KOPT-K1 (cell line): ENCODE measurements around the gene ACTRT2.

Source experiments
- H3K27ac ChIP-seq: fragments of 200-600 bp; sonication (generic); 2 replicates; pipeline ENCODE4 v1.5.1; 2016; ENCODE audit warnings: antibody characterized with exemption, mild to moderate bottlenecking, low read depth, low read length; ENCODE audit not compliant: poor library complexity, severe bottlenecking
- H3K36me3 ChIP-seq: fragments of 200-600 bp; sonication (generic); 2 replicates; pipeline ENCODE4 v1.5.1; 2017; ENCODE audit warnings: antibody characterized with exemption, mild to moderate bottlenecking, low read length, moderate library complexity; ENCODE audit not compliant: insufficient read depth
- H3K9me3 ChIP-seq: fragments of 200-600 bp; sonication (generic); 2 replicates; pipeline ENCODE4 v1.5.1; 2017; ENCODE audit warnings: antibody characterized with exemption, low read length, mild to moderate bottlenecking; ENCODE audit not compliant: insufficient read depth, poor library complexity, severe bottlenecking

Gene ACTRT2

DNA sequence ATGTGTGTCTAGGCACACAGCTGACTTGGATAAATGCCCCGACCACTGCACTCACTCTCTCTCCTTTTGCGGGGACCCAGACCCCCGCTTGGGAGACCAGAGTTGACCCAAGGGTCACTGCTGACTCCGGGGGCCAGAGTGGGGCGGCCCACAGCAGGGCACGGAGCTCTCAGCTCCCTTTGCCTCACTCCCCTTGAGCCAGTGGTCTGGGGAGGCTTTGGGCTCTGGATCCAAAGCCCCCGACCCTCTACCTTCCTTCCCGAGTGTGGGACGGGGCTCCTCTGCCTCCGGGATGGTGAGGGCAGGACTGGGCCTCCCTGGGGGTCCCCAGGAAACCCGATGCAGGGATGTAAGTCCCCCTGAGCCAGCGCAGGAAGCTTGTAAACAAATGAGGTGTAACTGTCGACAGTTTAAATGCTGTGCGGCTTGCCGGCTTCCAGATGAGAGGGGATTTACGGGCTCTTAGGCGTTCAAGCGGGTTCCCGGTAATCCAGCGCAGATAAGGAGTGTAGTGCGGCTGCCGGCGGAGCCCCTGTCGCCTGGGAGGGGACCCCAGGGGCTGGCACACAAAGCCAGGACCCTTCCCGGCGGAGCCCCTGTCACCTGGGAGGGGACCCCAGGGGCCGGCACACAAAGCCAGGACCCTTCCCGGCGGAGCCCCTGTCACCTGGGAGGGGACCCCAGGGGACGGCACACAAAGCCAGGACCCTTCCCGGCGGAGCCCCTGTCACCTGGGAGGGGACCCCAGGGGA, 7.4 kb downstream of the ACTRT2 start:
- Histone ChIP-seq H3K27ac (no peak overlapping the region), H3K36me3 (no peaks in the 10 kb centered on the region), H3K9me3 (no peaks in the 10 kb centered on the region)

DNA sequence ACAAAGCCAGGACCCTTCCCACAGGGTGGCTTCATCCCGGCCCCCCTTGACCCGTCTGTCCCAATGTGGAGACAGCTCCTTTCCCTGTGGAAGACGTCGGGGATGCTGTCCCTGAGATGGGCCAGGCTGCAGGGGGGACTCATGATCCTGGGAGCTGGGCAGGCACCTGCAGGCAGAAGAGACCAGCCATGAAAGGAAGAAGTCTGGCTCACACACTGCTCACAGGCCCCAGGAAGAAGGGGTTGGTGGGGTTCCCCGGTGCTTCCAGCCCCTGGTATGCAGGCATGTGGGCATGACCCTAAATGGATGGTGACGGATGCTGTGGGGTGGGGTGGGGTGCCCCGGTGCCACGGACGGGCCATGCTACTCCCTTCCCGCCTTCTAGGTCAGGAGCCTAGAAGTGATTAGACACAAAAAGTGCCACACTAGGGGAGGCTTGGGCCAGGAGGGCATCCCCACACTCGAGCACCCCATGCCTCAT, 8.3 kb downstream of the ACTRT2 start:
- Histone ChIP-seq H3K9me3 (no peaks in the 10 kb centered on the region), H3K36me3 (no peaks in the 10 kb centered on the region), H3K27ac (no peak overlapping the region)

- no peak overlapping the region for H3K27ac ChIP-seq
- no peaks in the 10 kb centered on the region for H3K36me3 ChIP-seq
- no peaks in the 10 kb centered on the region for H3K9me3 ChIP-seq
Observed at GRCh38 chr1:3029991-3030662, 8.9 kb downstream of the ACTRT2 start.

- Histone ChIP-seq H3K27ac (no peak overlapping the region), H3K9me3 (no peaks in the 10 kb centered on the region), H3K36me3 (no peaks in the 10 kb centered on the region)
Observed at GRCh38 chr1:3030663-3031381, 9.6 kb downstream of the ACTRT2 start.

DNA sequence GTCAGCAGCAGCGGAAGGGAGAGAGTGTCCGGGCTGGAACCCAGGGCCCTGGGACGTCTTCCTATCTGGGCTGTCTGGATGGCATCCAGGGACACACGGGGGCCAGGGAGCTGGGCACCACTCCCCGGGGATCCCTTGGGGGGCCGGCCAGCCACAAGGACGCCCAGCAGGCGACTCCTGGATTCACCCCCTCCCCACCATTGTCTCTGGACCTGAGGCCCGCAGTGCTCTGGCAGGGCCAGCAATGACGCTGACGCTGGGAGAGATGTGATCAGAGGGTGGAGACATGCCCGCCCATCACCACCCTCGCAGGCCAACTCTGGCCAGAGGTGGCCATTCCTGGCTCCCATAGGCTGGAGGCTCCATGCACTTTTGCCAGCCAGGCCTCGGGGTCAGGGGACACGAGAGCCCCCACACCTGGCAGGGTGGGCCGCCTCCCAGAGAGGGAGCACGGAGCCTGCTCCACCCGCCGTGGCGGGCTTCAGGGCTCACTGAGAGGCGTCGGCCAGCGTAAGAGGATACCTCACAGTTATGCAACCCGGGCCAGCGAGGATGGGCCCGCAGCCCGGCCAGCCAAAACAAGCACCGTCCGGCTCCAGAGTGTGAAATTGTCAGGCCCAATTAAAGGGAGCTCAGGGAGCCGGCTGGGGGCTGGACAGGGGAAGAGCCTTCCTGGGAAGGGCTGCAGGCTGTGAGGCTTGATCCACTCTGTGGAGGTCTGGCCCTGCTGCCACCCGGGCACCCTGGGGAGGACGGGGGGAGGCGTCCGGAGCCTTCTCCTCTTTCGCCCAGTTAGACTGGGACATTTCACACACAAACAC, 10.3 kb downstream of the ACTRT2 start:
- Histone ChIP-seq H3K9me3 (no peaks in the 10 kb centered on the region), H3K27ac (no peak overlapping the region), H3K36me3 (no peaks in the 10 kb centered on the region)

DNA sequence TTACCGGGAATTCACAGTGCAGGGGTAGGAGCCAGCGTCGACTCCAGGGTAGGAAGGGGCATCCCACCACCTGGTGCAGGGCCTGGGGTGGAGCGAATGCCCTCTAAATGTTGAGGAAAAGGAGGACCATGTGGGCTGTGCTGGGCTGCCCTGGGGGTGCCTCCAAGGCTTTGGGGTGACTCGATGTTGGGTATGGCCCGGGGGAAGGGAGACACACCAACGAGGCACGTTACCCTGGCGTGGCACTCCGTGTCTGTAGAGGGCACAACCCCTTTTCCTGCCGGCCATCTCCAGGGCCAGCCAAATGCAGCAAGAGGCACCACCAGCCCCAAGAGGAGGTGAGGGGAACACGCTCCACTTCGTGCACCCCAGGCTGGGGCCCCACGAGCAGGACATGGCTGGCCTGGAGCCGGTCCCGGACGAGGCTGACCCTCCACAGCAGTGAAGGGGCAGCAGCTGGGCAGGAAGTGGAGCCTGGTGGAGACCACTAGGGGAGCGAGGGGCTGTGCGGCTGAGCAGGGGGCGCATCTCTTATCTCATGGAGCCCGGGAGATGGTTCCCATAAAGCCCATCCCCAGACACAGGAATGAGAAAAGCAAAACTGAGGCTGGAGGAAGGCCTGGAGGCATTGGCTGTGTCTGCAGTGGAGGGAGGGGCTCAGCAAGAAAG, 11.2 kb downstream of the ACTRT2 start:
- Histone ChIP-seq H3K36me3 (no peaks in the 10 kb centered on the region), H3K9me3 (no peaks in the 10 kb centered on the region), H3K27ac (peak overlapping the region; percentile 78)

DNA sequence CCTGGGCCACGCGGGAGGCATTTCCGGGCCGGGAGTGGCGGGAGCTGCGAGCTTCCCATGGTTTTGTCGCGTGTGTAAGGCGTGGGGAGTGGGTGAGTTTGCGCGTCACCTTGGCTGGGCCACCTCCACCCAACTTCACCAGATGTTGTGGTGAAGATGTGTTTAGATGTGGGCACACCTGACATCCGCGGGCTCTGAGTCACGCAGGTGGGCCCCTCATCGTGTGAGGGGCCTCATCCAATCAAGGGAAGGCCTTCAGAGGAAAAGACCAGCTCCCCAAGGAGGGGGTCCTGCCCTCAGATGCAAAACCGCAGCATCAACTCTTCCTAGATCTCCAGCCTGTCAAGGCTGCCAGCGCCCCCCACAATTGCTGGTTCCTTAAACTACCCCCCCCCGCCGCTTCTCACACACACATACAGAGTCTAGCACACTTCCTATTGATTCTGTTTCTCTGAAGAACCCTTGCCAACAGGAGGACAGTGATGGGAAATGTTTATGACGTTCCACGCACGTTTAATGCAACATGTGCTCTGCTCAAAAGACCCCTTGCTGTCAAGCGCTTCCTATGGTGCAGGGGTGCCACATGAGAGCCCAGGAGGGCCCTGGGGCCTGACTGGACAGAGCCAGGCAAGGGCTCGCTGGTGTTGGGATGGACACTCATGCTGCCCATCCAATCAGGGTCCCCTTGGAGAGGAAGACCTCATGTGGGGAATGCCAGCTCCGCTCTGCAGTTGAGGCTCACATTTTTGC, 11.9 kb downstream of the ACTRT2 start:
- Histone ChIP-seq H3K9me3 (no peaks in the 10 kb centered on the region), H3K27ac (peak overlapping the region; percentile 78), H3K36me3 (no peaks in the 10 kb centered on the region)

DNA sequence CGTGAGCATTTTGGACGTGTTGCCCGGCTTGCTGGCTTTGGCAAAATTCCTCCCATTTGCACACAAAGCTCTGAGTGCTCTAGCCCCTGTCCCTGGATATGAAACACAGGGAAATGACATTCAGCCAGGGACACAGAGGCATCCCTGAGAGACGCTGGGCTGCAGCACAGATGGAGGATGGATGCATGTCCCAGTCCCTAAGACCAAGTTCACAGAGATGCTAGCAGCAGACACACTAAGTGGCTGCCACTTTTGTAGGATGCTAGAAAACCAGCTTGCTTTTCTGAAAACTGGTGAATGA, 12.5 kb downstream of the ACTRT2 start:
- no peaks in the 10 kb centered on the region for H3K36me3 ChIP-seq
- peak overlapping the region; percentile 78 for H3K27ac ChIP-seq
- no peaks in the 10 kb centered on the region for H3K9me3 ChIP-seq

GRCh38 chr1:3034162-3034561, 12.9 kb downstream of the ACTRT2 start:
- Histone ChIP-seq H3K27ac (peak overlapping the region; percentile 78), H3K9me3 (no peaks in the 10 kb centered on the region), H3K36me3 (no peaks in the 10 kb centered on the region)

DNA sequence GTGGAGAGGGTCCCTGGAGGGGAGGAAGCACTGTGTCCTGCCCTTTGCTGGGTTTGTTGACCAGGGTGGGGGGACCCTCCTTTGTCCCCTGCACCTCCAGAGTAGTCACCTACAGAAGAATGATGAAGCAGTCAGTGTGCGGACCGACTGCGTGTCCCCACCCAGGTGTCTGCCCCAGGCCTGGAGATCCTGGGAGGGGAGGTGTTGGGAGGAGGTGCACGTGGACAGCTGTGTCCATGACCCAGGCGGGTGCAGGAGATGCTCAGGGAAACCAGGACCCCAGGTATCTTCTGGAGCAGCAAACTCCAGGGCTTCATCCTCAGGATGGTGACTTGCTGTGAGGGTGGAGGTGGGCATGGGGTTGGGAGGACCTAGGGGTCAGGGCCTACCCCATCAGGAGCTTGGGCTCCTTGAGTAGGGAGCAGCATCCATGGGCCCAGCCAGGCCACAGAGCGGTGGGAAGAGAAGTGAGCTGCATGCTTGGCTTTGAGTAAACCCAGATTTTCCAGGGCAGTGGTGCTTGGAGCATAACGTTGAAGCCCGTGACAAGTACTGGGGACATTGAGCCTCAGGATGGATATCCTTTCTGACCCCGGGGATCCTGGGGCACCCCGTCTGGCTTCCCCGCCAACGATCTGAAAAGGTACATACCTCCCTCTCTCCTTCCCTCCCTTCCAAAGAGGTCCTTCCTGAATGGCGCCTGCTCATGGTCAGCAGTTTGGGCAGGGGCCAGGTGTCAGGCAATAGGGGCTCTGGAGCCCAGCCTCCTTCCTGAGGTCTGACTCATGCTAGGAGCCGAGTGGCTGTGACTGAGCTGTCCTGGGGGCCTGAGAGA, 13.7 kb downstream of the ACTRT2 start:
- no peaks in the 10 kb centered on the region for H3K9me3 ChIP-seq
- peak overlapping the region; percentile 78 for H3K27ac ChIP-seq
- no peaks in the 10 kb centered on the region for H3K36me3 ChIP-seq

- no peaks in the 10 kb centered on the region for H3K36me3 ChIP-seq
- H3K27ac ChIP-seq, result no peak overlapping the region
- H3K9me3 ChIP-seq, result no peaks in the 10 kb centered on the region
Observed at GRCh38 chr1:3035563-3036446, 14.5 kb downstream of the ACTRT2 start.

- Histone ChIP-seq H3K9me3 (no peaks in the 10 kb centered on the region), H3K36me3 (no peaks in the 10 kb centered on the region), H3K27ac (no peak overlapping the region)
Observed at GRCh38 chr1:3036447-3037280, 15.4 kb downstream of the ACTRT2 start.
